Fibroblast of lung (primary cell): ENCODE measurements around the gene MAP7.

Experiments
- CTCF ChIP-seq, 2 donors: IDR thresholded peaks in 1 of 2; conservative IDR thresholded peaks in 1 of 2; 1 replicate in 1 of 2; 2 replicates in 1 of 2; pipeline ENCODE4 v1.5.1; 2011 to 2012; ENCODE audit warnings: low read length in 2 of 2, control low read depth in 1 of 2, inconsistent platforms in 1 of 2, low read depth in 1 of 2, mild to moderate bottlenecking in 1 of 2
- EZH2 ChIP-seq: IDR thresholded peaks from 2 replicates; pipeline ENCODE4 v1.5.1; 2012; ENCODE audit warnings: low read length, control low read depth, mild to moderate bottlenecking; ENCODE audit errors: missing control alignments

- TF ChIP-seq CTCF (conservative IDR thresholded peaks at IDR 0.05 in 1 of 2, IDR thresholded peaks at IDR 0.05 in 1 of 2; ENCODE audit: low read depth in 1 of 2, low read length in 2 of 2), result no peak
- no peak for TF ChIP-seq EZH2
Observed at GRCh38 chr6:136351518-136352110, 198.6 kb downstream of the MAP7 start.
